ENCODE results near the gene PLCXD3. TPM values are rescaled to one million over a fixed set of nuclear protein-coding genes. Genes with fewer than 3 reads are reported as not detected.

PLCXD3 gene
- total and polyA plus RNA-seq, 10 of the 15 experiments (the other 5 are each of a cell fraction or from before 2014, with no cell fraction given) = not detected

DNA sequence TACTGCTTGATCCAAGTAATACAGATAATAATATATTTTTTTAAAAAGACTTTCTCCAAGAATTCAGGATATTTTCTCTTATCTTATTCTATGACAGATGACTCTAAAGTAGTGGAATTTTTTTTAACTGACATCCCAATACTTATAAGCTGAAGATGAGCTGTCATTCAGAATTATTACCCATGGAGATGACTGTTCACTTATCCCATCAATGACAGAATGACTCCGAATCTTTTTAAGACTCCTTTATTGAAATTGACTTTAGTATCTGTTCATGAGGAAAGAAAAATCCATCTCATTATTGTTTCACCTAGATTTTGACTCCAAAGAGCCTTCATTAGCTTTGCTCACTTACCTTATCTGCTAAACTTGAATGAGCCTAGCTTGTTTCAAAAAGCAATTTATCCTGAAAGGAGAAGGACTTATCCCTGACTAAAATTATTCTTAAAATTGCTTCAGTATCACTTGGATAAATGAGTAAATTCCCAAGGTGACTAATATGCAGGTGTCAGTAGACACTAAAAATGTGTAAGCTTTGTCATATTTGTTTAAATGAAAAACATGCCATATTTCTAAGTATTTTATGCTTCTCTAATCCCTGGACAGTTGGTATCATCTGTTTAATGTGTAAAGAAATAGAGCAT is 146.9 kb downstream of the PLCXD3 start (continued):
- TF ChIP-seq, protein P1, sequence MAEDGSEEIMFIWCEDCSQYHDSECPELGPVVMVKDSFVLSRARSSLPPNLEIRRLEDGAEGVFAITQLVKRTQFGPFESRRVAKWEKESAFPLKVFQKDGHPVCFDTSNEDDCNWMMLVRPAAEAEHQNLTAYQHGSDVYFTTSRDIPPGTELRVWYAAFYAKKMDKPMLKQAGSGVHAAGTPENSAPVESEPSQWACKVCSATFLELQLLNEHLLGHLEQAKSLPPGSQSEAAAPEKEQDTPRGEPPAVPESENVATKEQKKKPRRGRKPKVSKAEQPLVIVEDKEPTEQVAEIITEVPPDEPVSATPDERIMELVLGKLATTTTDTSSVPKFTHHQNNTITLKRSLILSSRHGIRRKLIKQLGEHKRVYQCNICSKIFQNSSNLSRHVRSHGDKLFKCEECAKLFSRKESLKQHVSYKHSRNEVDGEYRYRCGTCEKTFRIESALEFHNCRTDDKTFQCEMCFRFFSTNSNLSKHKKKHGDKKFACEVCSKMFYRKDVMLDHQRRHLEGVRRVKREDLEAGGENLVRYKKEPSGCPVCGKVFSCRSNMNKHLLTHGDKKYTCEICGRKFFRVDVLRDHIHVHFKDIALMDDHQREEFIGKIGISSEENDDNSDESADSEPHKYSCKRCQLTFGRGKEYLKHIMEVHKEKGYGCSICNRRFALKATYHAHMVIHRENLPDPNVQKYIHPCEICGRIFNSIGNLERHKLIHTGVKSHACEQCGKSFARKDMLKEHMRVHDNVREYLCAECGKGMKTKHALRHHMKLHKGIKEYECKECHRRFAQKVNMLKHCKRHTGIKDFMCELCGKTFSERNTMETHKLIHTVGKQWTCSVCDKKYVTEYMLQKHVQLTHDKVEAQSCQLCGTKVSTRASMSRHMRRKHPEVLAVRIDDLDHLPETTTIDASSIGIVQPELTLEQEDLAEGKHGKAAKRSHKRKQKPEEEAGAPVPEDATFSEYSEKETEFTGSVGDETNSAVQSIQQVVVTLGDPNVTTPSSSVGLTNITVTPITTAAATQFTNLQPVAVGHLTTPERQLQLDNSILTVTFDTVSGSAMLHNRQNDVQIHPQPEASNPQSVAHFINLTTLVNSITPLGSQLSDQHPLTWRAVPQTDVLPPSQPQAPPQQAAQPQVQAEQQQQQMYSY (CRISPR knock-in tag; IDR thresholded peaks at IDR 0.05) = no peak

DNA sequence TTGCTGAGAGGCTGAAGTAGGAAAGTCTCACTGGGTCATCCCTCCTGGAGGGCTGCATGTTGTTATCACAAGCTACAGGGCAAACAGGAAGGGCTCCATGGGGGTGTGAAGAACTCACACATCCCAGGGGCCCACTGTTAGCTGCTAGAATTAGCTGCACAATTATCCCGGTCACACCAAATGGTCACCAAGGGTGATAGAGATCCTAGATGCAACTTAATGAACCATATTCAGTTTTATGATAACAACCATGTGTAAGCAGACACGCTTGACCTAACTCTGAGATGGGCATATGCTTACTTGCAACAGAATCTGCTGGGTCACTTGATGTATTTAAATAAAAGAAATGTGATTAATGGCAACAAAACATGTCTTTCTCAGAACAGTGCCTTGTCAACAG is 153.6 kb downstream of the PLCXD3 start:
- SMC1A ChIA-PET (ENCODE audit: uncharacterized antibody, unreplicated experiment) = no interaction called here
- Histone ChIP-seq H3K4me3 (no peak overlapping the region), H3K4me2 (ENCODE audit: control insufficient read depth, insufficient read depth) (no peak overlapping the region), H3K79me2 (ENCODE audit: control insufficient read depth, insufficient read depth, low read length) (no peaks in the 10 kb centered on the region), H3K36me3 (ENCODE audit: control insufficient read depth in 2 of 2, insufficient read depth in 2 of 2, low read length in 1 of 2) (no peaks in the 10 kb centered on the region), H4K20me1 (ENCODE audit: control insufficient read depth, insufficient read depth) (no peaks in the 10 kb centered on the region), H3K9ac (ENCODE audit: control insufficient read depth, insufficient read depth, low read length) (no peak overlapping the region), H3K27ac (ENCODE audit: control insufficient read depth, insufficient read depth) (no peak overlapping the region), H3K27me3 (replicated peaks in 1 of 2; ENCODE audit: control insufficient read depth in 2 of 2, insufficient read depth in 2 of 2, low read length in 1 of 2) (no peaks in the 10 kb centered on the region), H2AFZ (ENCODE audit: control insufficient read depth, low read depth, low read length) (no peak overlapping the region), H3K9me3 (replicated peaks; ENCODE audit: control insufficient read depth, insufficient read depth, low read length) (no peaks in the 10 kb centered on the region), H3K4me1 (ENCODE audit: control insufficient read depth, insufficient read depth, low read length) (no peaks in the 10 kb centered on the region)
- RAD21 ChIA-PET (ENCODE audit: unreplicated experiment) = interaction anchor here (1.3 kb wide), 1 partner anchor 161 kb away, joined by 3 read pairs; no protein-coding TSS in a partner anchor
- in situ Hi-C loops (cut with MboI) = no loop called here
- DNase-seq (ENCODE audit: low read depth, low spot score) = no peak
- no peak for FAIRE-seq
- POLR2A ChIA-PET = no interaction called here
- intact Hi-C loops (cut with micrococcal nuclease; ENCODE audit: unreplicated experiment) = no loop called here
- WGBS (ENCODE audit: insufficient coverage, insufficient replicate concordance, low lambda C conversion rate, missing lambda C conversion rate) = 2% methylated on average over 2 of the region's 2 CpGs
- no TSS peak for BruUV-seq (replicated peaks)
- no peak for ATAC-seq
- CTCF ChIA-PET = no interaction called here
- TF ChIP-seq, protein P2, sequence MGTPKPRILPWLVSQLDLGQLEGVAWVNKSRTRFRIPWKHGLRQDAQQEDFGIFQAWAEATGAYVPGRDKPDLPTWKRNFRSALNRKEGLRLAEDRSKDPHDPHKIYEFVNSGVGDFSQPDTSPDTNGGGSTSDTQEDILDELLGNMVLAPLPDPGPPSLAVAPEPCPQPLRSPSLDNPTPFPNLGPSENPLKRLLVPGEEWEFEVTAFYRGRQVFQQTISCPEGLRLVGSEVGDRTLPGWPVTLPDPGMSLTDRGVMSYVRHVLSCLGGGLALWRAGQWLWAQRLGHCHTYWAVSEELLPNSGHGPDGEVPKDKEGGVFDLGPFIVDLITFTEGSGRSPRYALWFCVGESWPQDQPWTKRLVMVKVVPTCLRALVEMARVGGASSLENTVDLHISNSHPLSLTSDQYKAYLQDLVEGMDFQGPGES (IDR thresholded peaks at IDR 0.05) = no peak
- TF ChIP-seq KDM1A (IDR thresholded peaks at IDR 0.05; ENCODE audit: borderline replicate concordance) (no peak), MEF2B (IDR thresholded peaks at IDR 0.05; ENCODE audit: partially characterized antibody, poor library complexity, severe bottlenecking) (no peak), FOS (IDR thresholded peaks at IDR 0.05; ENCODE audit: borderline replicate concordance, extremely low read depth, insufficient read length) (no peak), RB1 (IDR thresholded peaks at IDR 0.05; ENCODE audit: borderline replicate concordance) (no peak), HDGF (IDR thresholded peaks at IDR 0.05) (no peak), SREBF2 (IDR thresholded peaks at IDR 0.05; ENCODE audit: low read length) (no peak)
- TF ChIP-seq, protein P3, sequence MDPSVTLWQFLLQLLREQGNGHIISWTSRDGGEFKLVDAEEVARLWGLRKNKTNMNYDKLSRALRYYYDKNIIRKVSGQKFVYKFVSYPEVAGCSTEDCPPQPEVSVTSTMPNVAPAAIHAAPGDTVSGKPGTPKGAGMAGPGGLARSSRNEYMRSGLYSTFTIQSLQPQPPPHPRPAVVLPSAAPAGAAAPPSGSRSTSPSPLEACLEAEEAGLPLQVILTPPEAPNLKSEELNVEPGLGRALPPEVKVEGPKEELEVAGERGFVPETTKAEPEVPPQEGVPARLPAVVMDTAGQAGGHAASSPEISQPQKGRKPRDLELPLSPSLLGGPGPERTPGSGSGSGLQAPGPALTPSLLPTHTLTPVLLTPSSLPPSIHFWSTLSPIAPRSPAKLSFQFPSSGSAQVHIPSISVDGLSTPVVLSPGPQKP (IDR thresholded peaks at IDR 0.05; ENCODE audit: low read depth, low read length) = no peak
- TF ChIP-seq, protein P4, sequence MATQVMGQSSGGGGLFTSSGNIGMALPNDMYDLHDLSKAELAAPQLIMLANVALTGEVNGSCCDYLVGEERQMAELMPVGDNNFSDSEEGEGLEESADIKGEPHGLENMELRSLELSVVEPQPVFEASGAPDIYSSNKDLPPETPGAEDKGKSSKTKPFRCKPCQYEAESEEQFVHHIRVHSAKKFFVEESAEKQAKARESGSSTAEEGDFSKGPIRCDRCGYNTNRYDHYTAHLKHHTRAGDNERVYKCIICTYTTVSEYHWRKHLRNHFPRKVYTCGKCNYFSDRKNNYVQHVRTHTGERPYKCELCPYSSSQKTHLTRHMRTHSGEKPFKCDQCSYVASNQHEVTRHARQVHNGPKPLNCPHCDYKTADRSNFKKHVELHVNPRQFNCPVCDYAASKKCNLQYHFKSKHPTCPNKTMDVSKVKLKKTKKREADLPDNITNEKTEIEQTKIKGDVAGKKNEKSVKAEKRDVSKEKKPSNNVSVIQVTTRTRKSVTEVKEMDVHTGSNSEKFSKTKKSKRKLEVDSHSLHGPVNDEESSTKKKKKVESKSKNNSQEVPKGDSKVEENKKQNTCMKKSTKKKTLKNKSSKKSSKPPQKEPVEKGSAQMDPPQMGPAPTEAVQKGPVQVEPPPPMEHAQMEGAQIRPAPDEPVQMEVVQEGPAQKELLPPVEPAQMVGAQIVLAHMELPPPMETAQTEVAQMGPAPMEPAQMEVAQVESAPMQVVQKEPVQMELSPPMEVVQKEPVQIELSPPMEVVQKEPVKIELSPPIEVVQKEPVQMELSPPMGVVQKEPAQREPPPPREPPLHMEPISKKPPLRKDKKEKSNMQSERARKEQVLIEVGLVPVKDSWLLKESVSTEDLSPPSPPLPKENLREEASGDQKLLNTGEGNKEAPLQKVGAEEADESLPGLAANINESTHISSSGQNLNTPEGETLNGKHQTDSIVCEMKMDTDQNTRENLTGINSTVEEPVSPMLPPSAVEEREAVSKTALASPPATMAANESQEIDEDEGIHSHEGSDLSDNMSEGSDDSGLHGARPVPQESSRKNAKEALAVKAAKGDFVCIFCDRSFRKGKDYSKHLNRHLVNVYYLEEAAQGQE (IDR thresholded peaks at IDR 0.05; ENCODE audit: low read depth, low read length) = no peak
